Hepatocyte (in vitro differentiated cells): ENCODE results near the gene PPFIA2. TPM values are rescaled to one million over a fixed set of nuclear protein-coding genes. Genes with fewer than 3 reads are reported as not detected.

ENCODE experiments used
- DNase-seq: peaks from one replicate; pipeline ENCODE4 v3.0.0-alpha.2; 2016; ENCODE audit warnings: low spot score
- H2AFZ ChIP-seq: fragments of 200-600 bp; sonication (generic); 2 replicates; pipeline ENCODE4 v1.6.0; 2016; ENCODE audit warnings: antibody characterized with exemption, mild to moderate bottlenecking
- H3K27ac ChIP-seq: fragments of 200-600 bp; sonication (generic); 2 replicates; pipeline ENCODE4 v1.5.1; 2016; ENCODE audit warnings: mild to moderate bottlenecking
- H3K27me3 ChIP-seq: fragments of 200-600 bp; sonication (generic); 2 replicates; pipeline ENCODE4 v1.6.1; 2016
- H3K36me3 ChIP-seq: fragments of 200-600 bp; sonication (generic); replicated peaks from 2 replicates; pipeline ENCODE4 v1.5.1; 2016; ENCODE audit warnings: low read depth; ENCODE audit not compliant: insufficient read depth
- H3K4me1 ChIP-seq: fragments of 200-600 bp; sonication (generic); 2 replicates; pipeline ENCODE4 v1.5.1; 2016; ENCODE audit warnings: mild to moderate bottlenecking, moderate library complexity; ENCODE audit not compliant: insufficient read depth
- H3K4me2 ChIP-seq: fragments of 200-600 bp; sonication (generic); 2 replicates; pipeline ENCODE4 v1.6.0; 2016
- H3K4me3 ChIP-seq: fragments of 200-600 bp; sonication (generic); 2 replicates; pipeline ENCODE4 v1.5.1; 2016; ENCODE audit warnings: mild to moderate bottlenecking
- H3K79me2 ChIP-seq: fragments of 200-600 bp; sonication (generic); 2 replicates; pipeline ENCODE4 v1.6.0; 2017; ENCODE audit warnings: mild to moderate bottlenecking
- H3K9me2 ChIP-seq: fragments of 200-600 bp; sonication (generic); replicated peaks from 2 replicates; pipeline ENCODE4 v1.6.0; 2017; ENCODE audit warnings: mild to moderate bottlenecking; ENCODE audit not compliant: insufficient read depth
- H3K9me3 ChIP-seq: fragments of 200-600 bp; sonication (generic); 2 replicates; pipeline ENCODE4 v1.5.1; 2016; ENCODE audit warnings: low read depth, mild to moderate bottlenecking
- H4K20me1 ChIP-seq: fragments of 200-600 bp; sonication (generic); 2 replicates; pipeline ENCODE4 v1.6.0; 2016; ENCODE audit warnings: mild to moderate bottlenecking; ENCODE audit not compliant: insufficient read depth, poor library complexity, severe bottlenecking
- CTCF ChIP-seq: fragments of 200-600 bp; sonication (generic); IDR thresholded peaks from 2 replicates; pipeline ENCODE4 v1.5.1; 2016; ENCODE audit warnings: antibody characterized with exemption, mild to moderate bottlenecking; ENCODE audit not compliant: poor library complexity
- EZH2 ChIP-seq: fragments of 200-600 bp; sonication (generic); IDR thresholded peaks from 2 replicates; pipeline ENCODE4 v1.6.1; 2016; ENCODE audit warnings: antibody characterized with exemption, mild to moderate bottlenecking, borderline replicate concordance
- EZH2phosphoT487 ChIP-seq: fragments of 200-600 bp; sonication (generic); IDR thresholded peaks from one replicate; pipeline ENCODE4 v1.6.1; 2018; ENCODE audit warnings: antibody characterized with exemption, mild to moderate bottlenecking, low read depth, moderate library complexity; ENCODE audit not compliant: unreplicated experiment, severe bottlenecking
- WGBS: methylation state at CpG from one replicate; pipeline ENCODE4 v1.1.6; 2016; ENCODE audit warnings: low lambda C conversion rate; ENCODE audit errors: missing lambda C conversion rate; 5-methylcytosine and 5-hydroxymethylcytosine counted together
- polyA plus RNA-seq: library from polyadenylated mRNA; unstranded; fragments of >200 nt; fragmentation: Nextera tagmentation; extraction: Ambion mirVana; gene quantifications from 2 replicates; pipeline ENCODE4 v1.2.1, GENCODE V29; 2016
- total RNA-seq: library from RNA; depleted of rRNA; stranded (reverse); fragments of >200 nt; gene quantifications from 2 replicates; pipeline ENCODE4 v1.2.3, GENCODE V29; 2014

Gene PPFIA2
- total and polyA plus RNA-seq, 2 experiments from 2014 or later = 1.2 TPM; not detected in 1

- no peak overlapping the region for H3K27ac ChIP-seq
- WGBS = 90% methylated on average over 1 of the region's 1 CpG
- H3K27me3 ChIP-seq = no peaks in the 10 kb centered on the region
- no peaks in the 10 kb centered on the region for H3K36me3 ChIP-seq
- no peaks in the 10 kb centered on the region for H3K9me3 ChIP-seq
- no peaks in the 10 kb centered on the region for H4K20me1 ChIP-seq
- no peak for DNase-seq
- H3K79me2 ChIP-seq = no peaks in the 10 kb centered on the region
- no peaks in the 10 kb centered on the region for H3K4me1 ChIP-seq
- H3K9me2 ChIP-seq = no peaks in the 10 kb centered on the region
- no peak overlapping the region for H3K4me2 ChIP-seq
- TF ChIP-seq EZH2 = no peak
- TF ChIP-seq EZH2phosphoT487 = no peak
- TF ChIP-seq CTCF = no peak
- H3K4me3 ChIP-seq = no peak overlapping the region
- H2AFZ ChIP-seq = no peak overlapping the region
These were observed 355.8 kb downstream of the PPFIA2 start for GRCh38 chr12:81403348-81403747.

GRCh38 chr12:81401241-81401640 lies 357.9 kb downstream of the PPFIA2 start:
- H3K27me3 ChIP-seq = no peaks in the 10 kb centered on the region
- no peaks in the 10 kb centered on the region for H3K9me3 ChIP-seq
- no peak overlapping the region for H3K4me2 ChIP-seq
- no peaks in the 10 kb centered on the region for H3K4me1 ChIP-seq
- DNase-seq = no peak
- no peaks in the 10 kb centered on the region for H4K20me1 ChIP-seq
- H3K4me3 ChIP-seq = no peak overlapping the region
- WGBS = 96% methylated on average over 2 of the region's 2 CpGs
- TF ChIP-seq EZH2 (no peak), EZH2phosphoT487 (no peak), CTCF (no peak)
- no peak overlapping the region for H2AFZ ChIP-seq
- H3K79me2 ChIP-seq = no peaks in the 10 kb centered on the region
- no peaks in the 10 kb centered on the region for H3K9me2 ChIP-seq
- no peaks in the 10 kb centered on the region for H3K36me3 ChIP-seq
- no peak overlapping the region for H3K27ac ChIP-seq

GRCh38 chr12:81400024-81400423 lies 359.1 kb downstream of the PPFIA2 start:
- H3K4me2 ChIP-seq = no peak overlapping the region
- WGBS = 96% methylated on average over 1 of the region's 1 CpG

More at GRCh38 chr12:81400024-81400423, 359.1 kb downstream of the PPFIA2 start:
- Histone ChIP-seq H3K36me3 (no peaks in the 10 kb centered on the region), H3K9me2 (no peaks in the 10 kb centered on the region), H2AFZ (no peak overlapping the region), H3K27me3 (no peaks in the 10 kb centered on the region), H3K79me2 (no peaks in the 10 kb centered on the region), H3K9me3 (no peaks in the 10 kb centered on the region), H3K4me1 (no peaks in the 10 kb centered on the region), H3K4me3 (no peak overlapping the region), H4K20me1 (no peaks in the 10 kb centered on the region), H3K27ac (no peak overlapping the region)
- no peak for DNase-seq
- TF ChIP-seq EZH2 (no peak), EZH2phosphoT487 (no peak), CTCF (no peak)
